Caco-2 (cell line): Measurements from ENCODE around the gene CX3CR1. TPM values are rescaled to one million over a fixed set of nuclear protein-coding genes. Genes with fewer than 3 reads are reported as not detected.

ENCODE experiments used
- BruUV-seq: library from RNA; stranded (reverse); fragments of 400-500 nt; replicated peaks from 2 replicates; lab custom pipeline; 2021; lab: Mats Ljungman, UMichigan
- CTCF ChIA-PET: fragments of 300-600 bp; sonication (Branson Sonifier 250); formaldehyde crosslinking; loops from one replicate; lab custom pipeline; 2022; ENCODE audit warnings: antibody characterized with exemption; lab: Charles Lee
- POLR2A ChIA-PET: fragments of 300-600 bp; sonication (Branson Sonifier 250); formaldehyde crosslinking; loops from one replicate; lab custom pipeline; 2022; ENCODE audit warnings: antibody characterized with exemption; lab: Charles Lee
- DNase-seq, 2 experiments: peaks; one replicate each; pipeline versions ENCODE4 v3.0.0 to v3.0.0-alpha.2; 2020 to 2022
- H3K27me3 ChIP-seq: replicated peaks from 2 replicates; pipeline ENCODE4 v1.6.0; 2011; ENCODE audit warnings: low read length; ENCODE audit not compliant: control insufficient read depth, insufficient read depth
- H3K36me3 ChIP-seq: 2 replicates; pipeline ENCODE4 v1.5.1; 2011; ENCODE audit warnings: low read length; ENCODE audit not compliant: control insufficient read depth, insufficient read depth
- H3K4me1 ChIP-seq: fragments of 250-450 bp; sonication (Bioruptor Pico); 2 replicates; pipeline ENCODE4 v1.5.1; 2020; ENCODE audit warnings: mild to moderate bottlenecking
- H3K4me3 ChIP-seq: 2 replicates; pipeline ENCODE4 v1.5.1; 2011; ENCODE audit warnings: low read depth, mild to moderate bottlenecking, control low read depth, low read length
- H3K9me3 ChIP-seq: fragments of 250-450 bp; sonication (Bioruptor Pico); 2 replicates; pipeline ENCODE4 v1.5.1; 2020; ENCODE audit warnings: mild to moderate bottlenecking, moderate library complexity
- H3K27ac Mint-ChIP-seq: one replicate; pipeline ENCODE4 v1.8.0; 2022; ENCODE audit warnings: mixed read lengths; ENCODE audit not compliant: unreplicated experiment
- H3K27me3 Mint-ChIP-seq: one replicate; pipeline ENCODE4 v1.8.0; 2022; ENCODE audit warnings: mixed read lengths; ENCODE audit not compliant: insufficient read depth, unreplicated experiment
- H3K36me3 Mint-ChIP-seq: one replicate; pipeline ENCODE4 v1.8.0; 2022; ENCODE audit warnings: mild to moderate bottlenecking, mixed read lengths; ENCODE audit not compliant: insufficient read depth, unreplicated experiment
- H3K4me1 Mint-ChIP-seq: one replicate; pipeline ENCODE4 v1.8.0; 2022; ENCODE audit warnings: low read depth, mixed read lengths; ENCODE audit not compliant: unreplicated experiment
- H3K4me3 Mint-ChIP-seq: one replicate; pipeline ENCODE4 v1.8.0; 2022; ENCODE audit warnings: mild to moderate bottlenecking, moderate library complexity, mixed read lengths; ENCODE audit not compliant: unreplicated experiment
- H3K9me3 Mint-ChIP-seq: one replicate; pipeline ENCODE4 v1.8.0; 2022; ENCODE audit warnings: mixed read lengths; ENCODE audit not compliant: unreplicated experiment
- CTCF ChIP-seq, 2 experiments: fragments of 200-600 bp in 1 of 2; IDR thresholded peaks; 1 replicate in 1 of 2; 2 replicates in 1 of 2; pipeline versions ENCODE4 v1.5.1 to v1.8.0; 2011 to 2022; ENCODE audit warnings: antibody characterized with exemption in 1 of 2, control low read depth in 1 of 2, inconsistent platforms in 1 of 2, low read depth in 1 of 2, low read length in 1 of 2, mild to moderate bottlenecking in 1 of 2, moderate library complexity in 1 of 2; ENCODE audit not compliant: insufficient read depth in 1 of 2, severe bottlenecking in 1 of 2, unreplicated experiment in 1 of 2
- intact Hi-C: fragments of 100-400 bp; cut with micrococcal nuclease; formaldehyde crosslinking; loops from one replicate; pipeline ENCODE4 v1.10.0; 2022; ENCODE audit not compliant: unreplicated experiment
- total RNA-seq: library from RNA; stranded (reverse); gene quantifications from 2 replicates; pipeline ENCODE4 v1.2.3, GENCODE V29; 2022

CX3CR1 gene
- total RNA-seq, 1 experiment from 2014 or later = 0.61 TPM

- Mint-ChIP-seq H3K27me3 (peaks cover 28% of the 10 kb centered on the region), H3K4me1 (no peaks in the 10 kb centered on the region), H3K4me3 (no peak overlapping the region), H3K27ac (no peak overlapping the region), H3K9me3 (no peaks in the 10 kb centered on the region), H3K36me3 (no peaks in the 10 kb centered on the region)
- no TSS peak for BruUV-seq
- Histone ChIP-seq H3K36me3 (no peaks in the 10 kb centered on the region), H3K4me3 (no peak overlapping the region), H3K27me3 (no peaks in the 10 kb centered on the region; the same call in 1 of the 2 replicates), H3K4me1 (no peaks in the 10 kb centered on the region), H3K9me3 (no peaks in the 10 kb centered on the region)
- CTCF ChIA-PET = no interaction called here
- no peak for TF ChIP-seq CTCF (IDR thresholded peaks at IDR 0.05; ENCODE audit: insufficient read depth in 1 of 2, low read depth in 1 of 2, low read length in 1 of 2, severe bottlenecking in 1 of 2, unreplicated experiment in 1 of 2)
- POLR2A ChIA-PET = no interaction called here
- DNase-seq = no peak
- intact Hi-C loops = no loop called here
Measured at GRCh38 chr3:39254806-39255449, 24.9 kb downstream of the CX3CR1 start.

GRCh38 chr3:39251576-39251975, 28.3 kb downstream of the CX3CR1 start:
- no peak overlapping the region for H3K27ac Mint-ChIP-seq
- no peak for TF ChIP-seq CTCF (IDR thresholded peaks at IDR 0.05; ENCODE audit: insufficient read depth in 1 of 2, low read depth in 1 of 2, low read length in 1 of 2, severe bottlenecking in 1 of 2, unreplicated experiment in 1 of 2)
- no peaks in the 10 kb centered on the region for H3K4me1 Mint-ChIP-seq
- ChIA-PET CTCF (no interaction called here), POLR2A (no interaction called here)
- H3K9me3 Mint-ChIP-seq = no peaks in the 10 kb centered on the region
- H3K36me3 ChIP-seq = no peaks in the 10 kb centered on the region
- H3K4me3 ChIP-seq = no peak overlapping the region
- H3K4me1 ChIP-seq = no peaks in the 10 kb centered on the region
- H3K4me3 Mint-ChIP-seq = no peak overlapping the region
- H3K27me3 ChIP-seq = no peaks in the 10 kb centered on the region
- DNase-seq = no peak
- peaks cover 14% of the 10 kb centered on the region for H3K27me3 Mint-ChIP-seq
- intact Hi-C loops = no loop called here
- no TSS peak for BruUV-seq
- no peaks in the 10 kb centered on the region for H3K36me3 Mint-ChIP-seq
- H3K9me3 ChIP-seq = no peaks in the 10 kb centered on the region

- ChIA-PET CTCF (interaction anchor here (1.4 kb wide), 1 partner anchor 38 kb away, joined by 3 read pairs; no protein-coding TSS in a partner anchor), POLR2A (no interaction called here)
- Mint-ChIP-seq H3K36me3 (no peaks in the 10 kb centered on the region), H3K4me3 (no peak overlapping the region), H3K4me1 (no peaks in the 10 kb centered on the region), H3K27ac (no peak overlapping the region), H3K27me3 (peaks cover 16% of the 10 kb centered on the region), H3K9me3 (no peaks in the 10 kb centered on the region)
- Histone ChIP-seq H3K27me3 (no peaks in the 10 kb centered on the region), H3K4me3 (no peak overlapping the region), H3K4me1 (no peaks in the 10 kb centered on the region), H3K9me3 (no peaks in the 10 kb centered on the region), H3K36me3 (no peaks in the 10 kb centered on the region)
- DNase-seq = no peak
- no peak for TF ChIP-seq CTCF (IDR thresholded peaks at IDR 0.05; ENCODE audit: insufficient read depth in 1 of 2, low read depth in 1 of 2, low read length in 1 of 2, severe bottlenecking in 1 of 2, unreplicated experiment in 1 of 2)
- intact Hi-C loops = no loop called here
- BruUV-seq = no TSS peak
Measured at GRCh38 chr3:39250116-39250747, 29.6 kb downstream of the CX3CR1 start.
